GM21360 (cell line): Measurements from ENCODE around the gene CYB5R4.
"Not testable (repeated sequence)": the region's sequence is repeated elsewhere in the genome, so short reads cannot be mapped to it uniquely, and the experiment has no call there.

Experiments
- ATAC-seq: cut with Tn5 transposase; IDR thresholded peaks from one replicate; pipeline ENCODE4 v1.9.1; 2021; ENCODE audit warnings: mild to moderate bottlenecking, moderate library complexity; ENCODE audit not compliant: unreplicated experiment

Gene CYB5R4

DNA sequence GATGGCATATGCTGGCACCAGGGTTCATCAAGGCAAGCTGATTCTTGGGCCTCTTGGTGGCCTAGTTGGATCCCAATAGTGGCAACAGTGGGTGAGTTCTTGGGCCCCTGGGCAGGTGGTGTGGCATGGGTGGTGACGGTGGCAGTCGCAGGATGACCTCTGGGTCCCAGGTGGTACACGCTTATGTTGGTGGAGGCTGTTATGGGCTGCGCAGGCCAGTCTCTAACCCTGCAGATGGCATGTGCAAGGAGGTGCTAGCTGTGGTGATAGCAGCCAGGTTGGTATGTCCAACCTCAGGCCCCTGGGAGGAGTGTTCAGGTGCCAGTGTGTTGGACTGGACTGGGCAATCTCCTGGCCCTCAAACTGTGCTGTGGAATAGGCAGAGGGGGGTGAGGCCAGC is 46.2 kb downstream of the CYB5R4 start:
- no peak for ATAC-seq

DNA sequence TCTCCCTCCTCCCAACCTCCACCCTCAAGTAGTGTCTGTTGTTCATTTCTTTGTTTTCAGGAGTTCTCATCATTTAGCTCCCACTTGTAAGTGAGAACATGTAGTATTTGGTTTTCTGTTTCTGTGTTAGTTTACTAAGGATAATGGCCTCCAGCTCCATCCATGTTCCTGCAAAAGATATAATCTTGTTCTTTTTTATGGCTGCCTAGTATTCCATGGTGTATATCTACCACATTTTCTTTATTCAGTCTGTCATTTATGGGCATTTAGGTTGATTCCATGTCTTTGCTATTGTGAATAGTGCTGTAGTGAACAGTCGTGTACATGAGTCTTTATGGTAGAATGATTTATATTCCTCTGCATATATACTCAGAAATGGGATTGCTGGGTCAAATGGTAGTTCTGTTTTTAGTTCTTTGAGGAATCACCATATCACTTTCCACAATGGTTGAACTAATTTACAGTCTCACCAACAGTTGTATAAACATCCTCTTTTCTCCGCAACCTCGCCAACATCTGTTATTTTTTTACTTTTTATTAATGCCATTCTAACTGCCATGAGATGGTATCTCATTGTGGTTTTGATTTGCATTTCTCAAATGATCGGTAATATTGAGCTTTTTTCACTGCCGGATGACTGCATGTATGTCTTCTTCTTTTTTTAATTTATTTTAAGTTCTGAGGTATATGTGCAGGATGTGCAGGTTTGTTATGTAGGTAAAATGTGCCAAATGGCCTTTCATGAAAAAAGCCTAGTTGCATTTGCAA is 48.3 kb downstream of the CYB5R4 start:
- not testable (repeated sequence) for ATAC-seq

DNA sequence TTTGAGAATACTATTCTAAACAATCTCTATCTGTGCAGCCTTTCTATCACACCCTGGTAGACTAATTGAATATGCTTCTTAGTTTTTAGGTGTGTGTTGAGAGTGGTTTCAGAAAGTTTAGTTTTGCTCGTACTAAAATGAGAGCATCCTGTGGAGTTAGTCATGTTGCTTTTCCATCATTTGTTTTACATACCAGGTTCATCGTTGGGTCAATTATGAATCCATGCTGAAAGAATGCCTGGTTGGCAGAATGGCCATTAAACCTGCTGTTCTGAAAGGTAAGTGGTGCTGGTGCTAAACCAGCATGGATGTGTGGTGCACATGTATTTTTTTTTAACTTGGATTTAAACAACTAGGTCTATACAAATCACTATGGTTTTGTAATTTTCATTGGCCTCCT is 49.3 kb downstream of the CYB5R4 start:
- no peak for ATAC-seq

DNA sequence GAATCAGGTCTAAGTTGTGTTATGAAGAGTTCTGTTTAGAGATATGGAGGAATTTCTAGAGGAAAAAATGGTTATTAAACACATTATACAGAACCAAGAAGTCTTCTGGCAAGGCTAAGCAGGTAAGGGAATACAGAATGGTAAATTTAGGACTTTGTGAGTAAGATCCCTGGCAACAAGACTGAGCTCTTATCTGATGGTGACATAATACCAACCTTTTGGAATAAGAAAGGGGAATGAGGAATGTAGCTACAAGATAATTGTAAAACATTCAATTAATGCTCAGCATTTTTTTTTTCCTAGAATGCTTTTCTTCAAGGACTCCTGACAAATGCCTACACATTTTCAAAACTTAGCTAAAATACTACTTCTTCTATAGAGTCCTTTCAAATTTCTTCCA is 51.8 kb downstream of the CYB5R4 start:
- no peak for ATAC-seq

DNA sequence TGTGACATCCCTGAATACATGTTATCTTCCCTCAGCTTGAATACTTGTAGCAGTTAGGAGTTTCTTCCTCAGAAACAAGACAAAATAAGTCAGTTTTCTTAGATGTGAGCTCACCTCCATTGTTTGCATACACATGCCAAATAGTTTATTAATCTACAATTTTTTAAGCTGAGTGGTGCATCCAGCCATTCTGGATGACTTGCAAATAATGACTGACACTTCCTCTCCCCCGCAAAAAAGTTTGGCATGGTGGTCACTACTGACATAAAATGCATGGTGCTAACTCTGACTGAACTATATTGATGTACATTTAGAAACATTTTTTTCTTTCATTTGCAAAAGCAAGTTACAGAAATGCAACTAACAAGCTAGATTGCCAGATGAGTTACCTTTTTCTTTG is 55.5 kb downstream of the CYB5R4 start:
- no peak for ATAC-seq

DNA sequence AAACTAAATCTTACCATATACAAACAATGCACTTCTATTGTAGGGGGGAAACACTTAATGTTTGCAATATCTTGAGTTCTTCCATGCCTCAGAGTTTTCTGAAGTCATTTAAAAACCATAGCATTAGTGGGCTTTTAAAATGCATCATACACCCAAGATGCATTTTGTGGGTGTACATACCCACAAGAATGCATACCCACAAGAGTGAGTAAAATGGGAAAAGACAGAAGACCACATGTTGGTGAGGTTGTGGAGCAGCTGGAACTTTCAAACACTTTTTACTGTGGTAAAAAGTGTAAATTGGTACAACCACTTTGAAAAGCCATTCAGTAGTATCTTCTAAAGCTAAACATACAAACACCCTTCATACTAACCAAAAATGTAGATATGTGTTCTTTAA is 57.5 kb downstream of the CYB5R4 start:
- no peak for ATAC-seq

DNA sequence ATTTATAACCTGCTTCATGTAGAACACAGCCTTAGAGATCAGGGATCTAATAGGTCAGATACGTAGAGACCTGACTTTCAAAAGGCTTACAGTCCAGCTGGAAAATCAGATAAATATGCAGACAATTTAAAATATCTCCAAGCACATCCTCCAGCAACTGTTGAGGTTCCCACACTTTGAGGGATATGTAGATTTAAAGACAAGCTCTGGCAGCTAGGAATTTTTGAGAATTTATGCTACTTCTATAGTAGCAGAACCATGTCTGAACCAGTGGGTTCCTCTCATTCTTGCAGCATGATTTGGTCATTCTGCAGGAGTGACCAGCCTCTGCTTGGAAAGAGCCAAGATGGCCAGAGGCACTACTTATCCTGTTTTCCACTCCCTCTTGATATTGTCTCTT is 60.5 kb downstream of the CYB5R4 start:
- no peak for ATAC-seq

DNA sequence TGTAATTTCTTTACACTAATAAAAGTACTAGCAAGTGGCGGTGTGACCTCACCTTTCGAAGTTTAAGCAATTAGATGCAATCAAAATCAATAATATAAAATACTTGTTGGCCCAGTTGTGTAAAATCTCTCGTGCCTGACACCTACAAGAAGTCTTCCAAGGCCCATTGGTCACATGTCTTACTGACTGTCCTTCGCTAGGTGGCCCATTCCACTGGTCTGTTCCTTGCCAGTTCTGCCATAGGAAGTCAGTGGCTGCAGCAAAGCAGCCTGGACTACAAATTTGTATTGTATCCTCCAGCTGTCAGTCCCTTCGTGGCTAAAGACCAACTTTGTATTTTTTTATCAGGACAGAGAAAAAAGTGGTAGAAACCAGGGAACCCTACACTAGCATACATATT is 61.8 kb downstream of the CYB5R4 start:
- no peak for ATAC-seq

DNA sequence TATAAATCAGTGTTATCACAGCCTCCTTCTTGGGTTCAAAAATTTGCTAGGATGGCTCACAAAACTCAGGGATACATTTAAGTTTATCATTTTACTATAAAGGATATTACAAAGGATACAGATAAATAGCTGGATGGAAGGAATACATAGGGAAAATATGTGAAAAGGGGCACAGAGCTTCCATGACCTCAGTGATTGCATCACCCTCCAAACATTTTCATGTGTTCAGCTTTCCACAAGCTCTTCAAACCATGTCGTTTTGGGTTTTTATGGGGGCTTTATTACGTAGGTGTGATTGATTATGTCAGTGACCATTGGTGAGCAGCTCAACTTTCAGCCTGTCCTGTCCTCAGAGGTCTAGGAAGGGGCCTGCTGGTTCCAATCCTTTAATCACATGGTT is 68.0 kb downstream of the CYB5R4 start:
- no peak for ATAC-seq

DNA sequence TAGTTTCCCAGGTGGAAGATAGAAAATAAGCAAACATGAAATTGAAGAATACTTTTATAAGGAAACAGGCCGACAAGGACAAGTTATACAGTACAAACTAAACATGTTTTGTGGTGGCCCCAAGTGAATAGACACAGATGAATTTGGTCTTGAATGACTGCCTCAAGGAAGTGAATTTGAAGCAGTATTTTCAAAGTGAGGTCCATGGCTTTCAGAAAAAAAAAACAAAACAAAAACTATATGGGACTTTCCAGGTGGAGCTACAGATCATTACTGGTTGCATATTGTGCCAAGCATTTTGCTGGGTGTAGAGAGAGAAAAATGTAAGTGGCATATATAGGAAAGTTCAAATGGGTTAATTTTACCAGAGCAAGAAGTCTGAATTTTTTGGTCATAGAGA is 68.8 kb downstream of the CYB5R4 start:
- ATAC-seq: no peak

DNA sequence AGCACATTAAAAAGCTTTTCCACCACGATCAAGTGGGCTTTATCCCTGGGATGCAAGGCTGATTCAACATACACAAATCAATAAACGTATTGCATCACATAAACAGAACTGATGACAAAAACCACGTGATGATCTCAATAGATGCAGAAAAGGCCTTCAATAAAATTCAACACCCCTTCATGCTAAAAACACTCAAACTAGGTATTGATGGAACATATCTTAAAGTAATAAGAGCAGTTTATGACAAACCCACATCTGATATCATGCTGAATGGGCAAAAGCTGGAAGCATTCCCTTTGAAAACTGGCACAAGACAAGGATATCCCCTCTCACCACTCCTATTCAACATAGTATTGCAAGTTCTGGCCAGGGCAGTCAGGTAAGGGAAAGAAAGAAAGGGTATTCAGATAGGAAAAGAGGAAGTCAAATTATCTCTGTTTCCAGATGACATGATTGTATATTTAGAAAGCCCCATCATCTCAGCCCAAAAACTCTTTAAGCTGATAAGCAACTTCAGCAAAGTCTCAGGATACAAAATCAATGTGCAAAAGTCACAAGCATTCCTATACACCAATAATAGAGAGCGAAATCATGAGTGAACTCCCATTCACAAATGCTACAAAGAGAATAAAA is 86.8 kb downstream of the CYB5R4 start:
- not testable (repeated sequence) for ATAC-seq

DNA sequence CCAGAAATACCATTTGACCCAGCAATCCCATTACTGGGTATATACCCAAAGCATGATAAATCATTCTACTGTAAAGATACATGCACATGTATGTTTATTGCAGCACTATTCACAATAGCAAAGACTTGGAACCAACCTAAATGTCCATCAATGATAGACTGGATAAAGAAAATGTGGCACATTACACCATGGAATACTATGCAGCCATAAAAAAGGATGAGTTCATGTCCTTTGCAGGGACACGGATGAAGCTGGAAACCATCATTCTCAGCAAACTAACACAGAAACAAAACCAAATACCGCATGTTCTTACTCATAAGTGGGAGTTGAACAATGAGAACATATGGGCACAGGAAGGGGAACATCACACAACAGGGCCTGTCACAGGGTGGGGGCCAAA is 88.5 kb downstream of the CYB5R4 start:
- ATAC-seq: not testable (repeated sequence)

DNA sequence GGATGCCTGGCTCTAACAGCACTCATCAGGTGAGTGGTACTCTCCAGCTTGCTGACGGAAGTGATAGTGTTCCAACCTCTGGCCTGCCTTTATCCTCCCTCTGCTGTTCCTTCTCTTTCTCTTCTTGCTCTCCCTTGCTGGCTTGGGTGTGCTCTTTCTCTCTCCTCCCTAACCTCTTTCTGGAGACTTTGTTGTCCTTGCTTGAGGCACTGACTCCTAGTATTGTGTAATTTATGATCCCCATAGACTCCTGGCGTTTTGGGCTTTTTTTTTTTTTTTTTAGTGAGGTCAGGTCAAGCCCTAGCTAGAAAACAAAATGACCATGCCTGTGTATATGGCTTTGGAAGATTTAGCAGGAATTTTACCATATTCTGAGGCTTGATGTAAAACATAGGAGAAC is 89.4 kb downstream of the CYB5R4 start:
- no peak for ATAC-seq

DNA sequence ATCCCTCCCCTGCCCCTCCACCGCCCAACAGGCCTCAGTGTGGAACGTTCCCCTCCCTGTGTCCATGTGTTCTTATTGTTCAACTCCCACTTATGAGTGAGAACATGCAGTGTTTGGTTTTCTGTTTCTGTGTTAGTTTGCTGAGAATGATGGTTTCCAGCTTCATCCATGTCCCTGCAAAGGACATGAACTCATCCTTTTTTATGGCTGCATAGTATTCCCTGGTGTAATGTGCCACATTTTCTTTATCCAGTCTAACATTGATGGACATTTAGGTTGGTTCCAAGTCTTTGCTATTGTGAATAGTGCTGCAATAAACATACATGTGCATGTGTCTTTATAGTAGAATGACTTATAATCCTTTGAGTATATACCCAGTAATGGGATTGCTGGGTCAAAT is 91.9 kb downstream of the CYB5R4 start:
- not testable (repeated sequence) for ATAC-seq

DNA sequence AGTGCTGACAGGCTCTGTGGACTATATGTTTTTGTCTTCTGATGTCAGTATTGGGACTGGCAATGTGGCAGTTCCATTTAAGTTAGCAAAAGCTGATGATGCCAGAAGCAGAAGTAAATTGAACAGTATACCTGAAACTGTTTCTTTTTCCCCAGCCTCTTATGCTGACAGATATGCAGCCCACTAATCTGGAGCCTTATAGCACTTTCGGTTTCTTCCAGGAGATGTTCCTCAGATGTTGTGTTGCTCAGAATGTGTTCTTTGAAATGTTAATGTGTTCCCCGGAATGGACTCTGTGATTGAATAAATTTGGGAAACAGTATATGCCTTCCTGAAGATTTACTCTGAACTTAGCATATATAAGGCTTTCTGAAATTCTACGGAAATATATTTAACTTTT is 93.3 kb downstream of the CYB5R4 start:
- ATAC-seq: no peak

DNA sequence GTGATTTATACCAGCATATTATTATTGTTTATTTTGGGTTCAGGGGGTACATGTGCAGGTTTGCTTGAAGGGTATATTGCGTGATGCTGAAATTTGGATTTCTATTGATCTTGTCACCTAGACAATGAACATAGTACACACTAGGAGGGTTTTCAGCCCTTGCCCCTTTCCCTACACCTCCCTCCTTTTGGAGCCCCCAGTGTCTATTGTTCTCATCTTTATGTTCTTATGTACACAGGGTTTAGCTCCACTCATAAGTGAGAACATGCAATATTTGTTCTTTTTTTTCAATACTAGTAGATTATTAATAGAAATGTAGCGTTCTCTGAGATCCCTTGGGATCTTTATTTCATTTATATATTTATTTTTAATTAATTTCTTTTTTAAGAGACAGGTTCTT is 94.9 kb downstream of the CYB5R4 start:
- ATAC-seq: no peak

DNA sequence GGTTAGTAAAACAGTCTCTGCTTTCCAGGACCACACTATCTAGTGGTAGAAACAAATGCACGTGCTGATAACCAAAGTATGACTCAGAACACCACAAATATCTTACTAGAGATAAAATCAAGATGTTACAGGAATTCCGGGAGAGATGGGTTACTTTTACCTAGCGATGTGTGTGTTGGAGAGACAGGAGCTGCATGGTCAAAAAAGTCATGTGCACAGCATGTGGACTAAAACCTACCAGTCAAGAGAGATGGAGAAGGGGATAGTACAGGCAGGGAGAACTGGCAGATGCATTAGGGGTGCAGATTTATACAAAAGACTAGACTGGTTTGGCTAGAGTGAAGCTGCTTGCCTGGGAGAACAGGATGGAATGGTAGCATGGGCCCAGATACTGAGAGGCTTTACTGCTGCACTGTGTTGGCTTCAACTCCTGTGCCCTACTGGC is 98.8 kb downstream of the CYB5R4 start:
- ATAC-seq: no peak

DNA sequence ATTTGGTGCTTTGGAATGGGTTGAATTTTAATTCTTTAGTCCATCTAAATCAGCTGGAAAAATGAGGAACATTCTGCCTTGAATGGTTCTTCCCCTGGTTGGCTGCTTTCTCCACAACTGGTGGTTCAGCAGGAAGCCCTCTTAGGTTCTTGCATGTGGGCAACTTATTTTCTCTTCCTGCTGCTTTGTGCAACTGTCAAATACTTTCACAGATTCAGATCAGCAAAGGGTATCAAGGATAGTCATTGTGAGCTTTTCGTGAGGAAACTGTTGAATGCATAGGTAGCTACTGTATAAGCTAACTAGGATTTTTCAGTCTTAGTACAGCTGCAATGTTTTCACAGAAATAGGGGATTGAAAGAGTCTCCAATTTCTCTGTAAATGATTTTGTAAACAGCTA is 101.2 kb downstream of the CYB5R4 start:
- ATAC-seq: no peak

DNA sequence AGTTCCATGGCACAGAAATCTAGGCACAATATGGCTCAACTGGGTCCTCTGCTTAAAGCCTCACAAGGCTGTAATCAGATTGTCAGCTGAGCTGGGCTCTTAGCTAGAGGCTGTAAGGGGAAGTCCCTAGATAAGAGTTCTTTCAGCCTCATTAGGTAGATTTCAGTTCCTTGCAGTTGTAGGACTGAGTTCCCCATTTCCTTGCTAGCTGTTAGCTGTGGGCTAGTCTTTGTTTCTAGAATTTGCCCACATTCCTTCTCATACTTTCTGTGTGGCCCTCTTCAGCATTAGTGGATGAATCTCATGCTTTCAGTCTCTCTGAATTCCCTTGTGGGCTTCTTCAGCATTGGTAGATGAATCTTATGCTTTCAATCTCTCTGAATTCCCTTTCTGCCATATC is 103.1 kb downstream of the CYB5R4 start:
- ATAC-seq: peak; percentile 95

DNA sequence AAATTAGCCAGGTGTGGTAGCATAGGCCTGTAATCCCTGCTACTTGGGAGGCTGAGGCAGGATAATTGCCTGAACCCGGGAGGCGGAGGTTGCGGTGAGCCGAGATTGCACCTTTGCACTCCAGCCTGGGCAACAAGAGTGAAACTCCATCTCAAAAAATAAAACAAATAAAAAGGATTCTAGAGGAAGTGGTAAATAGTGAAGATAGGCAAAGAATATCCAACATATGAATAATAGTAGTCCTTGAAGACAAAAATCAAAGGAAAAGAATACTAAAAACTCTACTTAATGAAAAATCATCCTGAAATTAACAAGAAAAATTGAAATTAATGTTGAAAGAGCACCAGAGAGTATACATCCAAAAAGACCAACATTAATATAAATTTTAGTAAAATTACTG is 107.0 kb downstream of the CYB5R4 start:
- ATAC-seq: no peak

DNA sequence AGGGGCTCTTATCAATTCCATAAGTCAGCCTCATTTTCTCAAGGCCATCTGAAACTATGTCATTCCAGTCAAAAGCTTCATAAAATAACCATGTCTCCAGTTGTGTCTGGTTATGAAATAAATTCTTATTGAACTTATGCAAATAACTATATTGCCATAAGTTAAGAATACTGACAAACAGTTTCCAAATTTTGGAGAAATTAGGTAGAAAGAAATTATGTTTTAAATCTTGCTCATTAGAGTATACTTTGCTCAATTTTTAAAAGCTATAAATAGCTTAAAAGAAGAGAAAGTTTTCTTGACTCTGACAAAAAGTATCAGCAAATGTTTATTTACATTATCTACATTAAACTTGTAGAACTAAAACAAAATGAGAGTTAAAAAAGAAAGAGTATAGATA is 111.1 kb downstream of the CYB5R4 start:
- no peak for ATAC-seq

DNA sequence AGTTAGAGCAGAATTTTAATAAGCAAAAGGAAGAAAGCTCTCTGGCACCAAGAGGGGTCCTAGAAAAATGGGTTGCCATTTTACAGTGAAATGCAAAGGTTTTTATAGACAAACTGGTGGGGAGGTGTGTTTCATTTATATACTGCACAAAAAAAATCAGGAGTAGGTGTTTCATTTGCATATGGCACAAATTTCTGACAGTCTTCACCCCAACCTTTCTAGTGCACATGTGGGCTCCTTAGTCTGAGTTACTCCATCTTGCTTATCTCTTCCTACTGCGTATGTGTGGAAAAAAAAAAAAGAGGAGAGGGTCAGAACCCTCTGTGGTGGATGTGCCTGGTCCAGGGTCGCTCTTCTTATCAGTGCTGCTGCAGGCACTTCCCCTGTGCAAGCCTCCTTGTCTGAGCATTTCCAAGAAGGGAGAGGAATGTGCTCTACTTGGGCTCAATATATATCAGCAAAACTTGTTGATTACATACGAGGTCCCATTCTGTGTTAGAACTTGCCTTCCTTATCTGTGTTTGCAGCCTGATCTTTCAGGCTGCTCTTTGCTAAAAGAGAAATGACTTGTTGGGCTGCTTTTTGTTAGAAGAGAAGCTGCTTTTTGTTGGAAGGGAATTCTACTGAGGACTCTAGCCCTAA is 115.0 kb downstream of the CYB5R4 start:
- ATAC-seq: no peak
